ENCODE data around the gene COPS4.

GRCh38 chr4:83011689-83012199, 23.2 kb upstream of the COPS4 start:
- TF ChIP-seq, protein P1, sequence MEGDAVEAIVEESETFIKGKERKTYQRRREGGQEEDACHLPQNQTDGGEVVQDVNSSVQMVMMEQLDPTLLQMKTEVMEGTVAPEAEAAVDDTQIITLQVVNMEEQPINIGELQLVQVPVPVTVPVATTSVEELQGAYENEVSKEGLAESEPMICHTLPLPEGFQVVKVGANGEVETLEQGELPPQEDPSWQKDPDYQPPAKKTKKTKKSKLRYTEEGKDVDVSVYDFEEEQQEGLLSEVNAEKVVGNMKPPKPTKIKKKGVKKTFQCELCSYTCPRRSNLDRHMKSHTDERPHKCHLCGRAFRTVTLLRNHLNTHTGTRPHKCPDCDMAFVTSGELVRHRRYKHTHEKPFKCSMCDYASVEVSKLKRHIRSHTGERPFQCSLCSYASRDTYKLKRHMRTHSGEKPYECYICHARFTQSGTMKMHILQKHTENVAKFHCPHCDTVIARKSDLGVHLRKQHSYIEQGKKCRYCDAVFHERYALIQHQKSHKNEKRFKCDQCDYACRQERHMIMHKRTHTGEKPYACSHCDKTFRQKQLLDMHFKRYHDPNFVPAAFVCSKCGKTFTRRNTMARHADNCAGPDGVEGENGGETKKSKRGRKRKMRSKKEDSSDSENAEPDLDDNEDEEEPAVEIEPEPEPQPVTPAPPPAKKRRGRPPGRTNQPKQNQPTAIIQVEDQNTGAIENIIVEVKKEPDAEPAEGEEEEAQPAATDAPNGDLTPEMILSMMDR (IDR thresholded peaks at IDR 0.05), result no peak
- TF ChIP-seq POLR2A (IDR thresholded peaks at IDR 0.05), result no peak
